ENCODE data around the gene CSRNP3.

DNA sequence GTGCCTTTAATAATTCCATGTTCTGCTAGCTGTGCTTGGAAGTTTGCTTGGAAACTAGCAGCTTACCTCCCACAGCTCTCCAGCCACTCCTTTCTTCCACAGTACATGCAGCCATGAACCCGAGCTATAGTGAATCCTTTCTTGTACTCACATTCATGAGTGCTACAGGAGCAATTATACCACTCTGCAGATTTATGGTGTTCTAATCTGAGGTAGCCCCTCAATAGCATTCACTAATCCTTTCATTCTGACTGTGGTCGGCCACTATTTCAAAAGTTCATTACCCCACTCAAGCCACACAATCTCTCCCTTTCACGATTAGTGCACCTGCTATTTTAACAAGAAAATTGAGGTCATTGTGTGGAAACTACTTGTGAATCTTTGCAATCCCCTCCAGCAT, 53.2 kb downstream of the CSRNP3 start:
- TF ChIP-seq EP300 (IDR thresholded peaks at IDR 0.05; ENCODE audit: low read depth), result no peak
- TF ChIP-seq, protein P1, sequence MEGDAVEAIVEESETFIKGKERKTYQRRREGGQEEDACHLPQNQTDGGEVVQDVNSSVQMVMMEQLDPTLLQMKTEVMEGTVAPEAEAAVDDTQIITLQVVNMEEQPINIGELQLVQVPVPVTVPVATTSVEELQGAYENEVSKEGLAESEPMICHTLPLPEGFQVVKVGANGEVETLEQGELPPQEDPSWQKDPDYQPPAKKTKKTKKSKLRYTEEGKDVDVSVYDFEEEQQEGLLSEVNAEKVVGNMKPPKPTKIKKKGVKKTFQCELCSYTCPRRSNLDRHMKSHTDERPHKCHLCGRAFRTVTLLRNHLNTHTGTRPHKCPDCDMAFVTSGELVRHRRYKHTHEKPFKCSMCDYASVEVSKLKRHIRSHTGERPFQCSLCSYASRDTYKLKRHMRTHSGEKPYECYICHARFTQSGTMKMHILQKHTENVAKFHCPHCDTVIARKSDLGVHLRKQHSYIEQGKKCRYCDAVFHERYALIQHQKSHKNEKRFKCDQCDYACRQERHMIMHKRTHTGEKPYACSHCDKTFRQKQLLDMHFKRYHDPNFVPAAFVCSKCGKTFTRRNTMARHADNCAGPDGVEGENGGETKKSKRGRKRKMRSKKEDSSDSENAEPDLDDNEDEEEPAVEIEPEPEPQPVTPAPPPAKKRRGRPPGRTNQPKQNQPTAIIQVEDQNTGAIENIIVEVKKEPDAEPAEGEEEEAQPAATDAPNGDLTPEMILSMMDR (IDR thresholded peaks at IDR 0.05), result no peak
- TF ChIP-seq POLR2A (IDR thresholded peaks at IDR 0.05), result no peak
- TF ChIP-seq POLR2AphosphoS5 (IDR thresholded peaks at IDR 0.05), result no peak
